Measurements from ENCODE around the gene PMPCA.

The PMPCA gene

GRCh38 chr9:136456258-136456657, 45.8 kb downstream of the PMPCA start:
- DNase-seq (ENCODE audit: low read depth in 2 of 2), result no peak

GRCh38 chr9:136457326-136457725, 46.9 kb downstream of the PMPCA start:
- DNase-seq (ENCODE audit: low read depth in 2 of 2), result no peak

DNA sequence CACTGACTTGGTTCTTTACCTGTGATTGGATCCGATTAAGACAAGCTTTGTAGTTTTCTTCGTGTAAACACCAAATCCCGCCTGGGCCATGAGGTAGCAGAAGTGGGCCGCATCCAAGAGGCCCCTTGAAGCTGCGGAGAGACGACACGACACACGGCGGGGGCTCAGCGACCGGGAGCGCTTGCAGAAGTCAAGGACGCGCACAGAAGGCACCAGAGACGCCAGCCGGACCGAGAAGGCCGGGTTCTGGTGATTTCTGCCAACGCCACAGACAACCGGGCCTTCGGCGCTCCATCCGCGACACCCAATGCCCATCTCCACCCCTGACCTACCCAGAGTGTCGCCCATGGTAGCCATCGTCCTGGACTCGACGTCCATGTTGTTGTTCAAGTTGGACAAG, 49.0 kb downstream of the PMPCA start:
- no peak for DNase-seq (ENCODE audit: low read depth in 2 of 2)

- DNase-seq (ENCODE audit: low read depth in 2 of 2), result no peak
These were observed 50.4 kb downstream of the PMPCA start for GRCh38 chr9:136460772-136461325.

DNA sequence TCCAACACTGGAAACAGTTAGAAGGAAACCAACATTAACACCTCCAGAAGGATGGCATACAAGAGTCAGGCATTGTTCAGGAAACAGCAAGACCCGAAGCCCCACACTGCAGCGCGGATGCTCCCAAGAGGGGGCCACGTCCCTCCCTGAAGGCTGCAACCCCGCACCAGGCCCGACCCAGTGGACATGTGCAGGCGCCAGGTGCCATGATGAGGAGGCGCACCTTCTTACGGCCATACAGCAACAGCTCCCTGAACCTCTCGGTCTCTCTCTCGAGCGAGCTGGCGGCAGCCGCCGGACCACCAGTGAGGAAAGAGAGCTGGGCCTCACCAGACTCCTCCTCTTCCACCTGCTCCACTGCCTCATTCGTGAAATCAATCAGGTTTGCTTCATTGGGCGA, 52.2 kb downstream of the PMPCA start:
- DNase-seq (ENCODE audit: low read depth in 2 of 2), result no peak

DNA sequence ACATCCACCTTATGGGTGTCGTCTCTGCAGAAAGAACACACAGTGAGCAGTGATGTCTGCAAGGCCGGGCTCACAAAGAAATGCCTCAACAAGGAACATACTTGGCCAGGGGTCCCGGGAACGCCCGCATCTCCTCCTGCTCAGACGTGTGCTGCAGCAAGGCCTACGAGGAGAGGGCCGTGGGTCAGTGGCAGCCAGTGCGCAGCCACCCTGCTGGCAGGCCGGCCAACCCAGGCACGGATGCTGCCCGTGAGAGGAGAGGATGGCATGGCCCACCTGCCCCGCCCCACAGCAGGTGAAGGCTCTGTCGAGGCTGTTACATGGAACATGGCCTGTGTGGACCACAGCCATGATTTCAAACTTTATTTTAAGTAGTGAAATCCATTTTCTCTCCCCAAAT, 53.1 kb downstream of the PMPCA start:
- DNase-seq (ENCODE audit: low read depth in 2 of 2), result no peak

GRCh38 chr9:136464241-136464640, 53.8 kb downstream of the PMPCA start:
- DNase-seq (ENCODE audit: low read depth in 2 of 2), result no peak

DNA sequence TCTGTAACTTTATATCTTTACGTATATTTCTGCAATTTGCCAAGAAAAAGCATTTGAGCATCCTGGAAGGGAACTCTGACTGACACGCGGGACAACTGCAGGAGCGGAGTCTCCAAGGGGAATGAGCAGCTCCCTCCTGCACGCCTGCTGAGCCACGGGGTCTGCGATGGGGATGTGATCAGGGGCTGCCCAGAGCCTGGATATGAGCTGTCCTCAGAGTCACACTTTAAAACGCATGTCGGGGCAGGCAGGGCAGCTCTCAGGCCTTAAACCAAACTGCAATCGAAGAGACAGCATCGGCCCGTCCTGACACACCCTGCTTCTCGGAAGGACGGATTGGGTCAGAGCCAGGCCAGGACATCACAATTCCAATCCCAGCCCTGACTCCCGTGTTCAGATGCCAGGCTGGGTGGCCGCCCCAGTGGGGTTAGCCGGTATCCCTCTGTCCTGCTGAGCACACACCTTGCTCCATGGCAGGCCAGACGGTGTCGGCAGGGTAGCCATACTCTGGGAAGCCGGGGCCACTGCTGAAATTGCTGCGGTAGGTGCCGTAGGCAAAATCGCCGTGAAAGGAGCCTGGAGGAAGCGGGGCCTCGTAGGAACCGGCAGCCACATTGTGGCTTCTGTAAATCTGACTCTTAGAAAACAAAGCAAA, 55.2 kb downstream of the PMPCA start:
- no peak for DNase-seq (ENCODE audit: low read depth in 2 of 2)

DNA sequence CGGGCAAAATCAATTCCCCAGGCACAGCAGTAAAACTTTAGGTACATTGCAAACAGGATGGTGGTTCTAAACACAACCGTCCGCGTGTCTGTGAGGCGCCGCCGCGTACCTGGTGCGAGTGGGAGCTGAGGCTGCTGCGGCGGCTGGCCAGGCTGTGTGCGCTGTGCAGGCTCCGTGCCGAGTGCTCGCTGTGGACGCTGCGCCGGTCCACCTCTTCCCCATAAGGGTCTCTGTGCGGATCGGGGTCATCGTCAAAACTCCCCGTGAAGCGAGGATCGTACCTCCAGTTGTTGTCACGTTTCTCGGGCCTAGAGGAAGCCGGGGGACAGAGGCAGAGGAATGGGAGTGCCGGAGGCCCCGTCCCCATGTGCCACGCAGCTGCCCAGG, 55.7 kb downstream of the PMPCA start:
- DNase-seq (ENCODE audit: low read depth in 2 of 2), result no peak

GRCh38 chr9:136467766-136468165, 57.3 kb downstream of the PMPCA start:
- no peak for DNase-seq (ENCODE audit: low read depth in 2 of 2)

DNA sequence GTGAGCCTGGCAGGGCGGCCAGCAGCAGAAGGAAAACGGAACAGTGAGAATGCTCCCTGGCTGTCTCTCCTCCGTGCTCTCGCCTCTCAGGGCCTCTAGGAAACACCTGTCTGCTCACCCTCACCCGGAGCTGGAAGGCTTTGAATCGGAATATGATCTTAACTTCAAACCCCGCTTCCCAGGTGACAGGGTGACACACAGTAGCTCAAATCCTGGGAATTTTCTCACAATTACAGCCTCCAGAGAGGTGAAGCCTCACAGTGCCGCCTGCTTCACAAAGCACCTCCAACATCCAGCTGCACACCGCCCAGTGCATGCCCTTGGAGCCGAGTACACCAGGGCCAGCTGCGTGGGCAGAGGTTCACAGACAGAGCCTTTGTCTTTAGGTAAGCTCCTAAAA, 59.9 kb downstream of the PMPCA start:
- no peak for DNase-seq (ENCODE audit: low read depth in 2 of 2)

GRCh38 chr9:136470792-136471469, 60.5 kb downstream of the PMPCA start:
- no peak for DNase-seq (ENCODE audit: low read depth in 2 of 2)

DNA sequence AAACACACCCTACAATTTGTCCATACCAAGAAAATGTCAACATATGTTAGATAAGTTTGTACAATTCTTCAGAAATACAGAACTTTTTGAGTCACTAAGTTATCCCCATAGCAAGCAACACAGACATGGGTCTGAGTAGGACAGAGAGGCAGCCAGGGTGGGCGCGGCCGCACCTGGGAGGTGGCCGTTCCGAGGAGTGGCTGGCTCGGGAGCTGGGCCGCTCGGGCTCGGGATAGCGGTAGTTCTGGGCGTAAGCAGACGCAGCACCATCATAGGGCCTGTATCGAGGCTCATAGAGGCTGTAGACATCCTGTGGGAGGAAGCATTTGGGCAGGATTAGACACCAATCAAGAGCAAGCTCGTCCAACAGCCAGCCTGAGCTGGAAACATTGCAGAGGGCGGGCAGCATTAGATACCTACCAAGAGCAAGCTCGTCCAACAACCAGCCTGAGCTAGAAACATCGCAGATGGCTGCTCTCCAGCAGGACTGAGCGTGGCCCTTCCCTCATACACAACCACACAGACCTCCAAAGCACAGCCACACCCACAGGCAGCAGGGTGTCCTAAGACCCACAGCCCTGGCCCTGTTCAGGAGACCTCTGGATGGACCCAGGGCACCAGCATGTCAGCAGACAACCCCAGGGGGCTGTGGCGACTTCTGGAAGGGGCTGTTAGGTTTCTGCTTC, 61.5 kb downstream of the PMPCA start:
- no peak for DNase-seq (ENCODE audit: low read depth in 2 of 2)

GRCh38 chr9:136472640-136473353, 62.3 kb downstream of the PMPCA start:
- DNase-seq (ENCODE audit: low read depth in 2 of 2), result no peak

DNA sequence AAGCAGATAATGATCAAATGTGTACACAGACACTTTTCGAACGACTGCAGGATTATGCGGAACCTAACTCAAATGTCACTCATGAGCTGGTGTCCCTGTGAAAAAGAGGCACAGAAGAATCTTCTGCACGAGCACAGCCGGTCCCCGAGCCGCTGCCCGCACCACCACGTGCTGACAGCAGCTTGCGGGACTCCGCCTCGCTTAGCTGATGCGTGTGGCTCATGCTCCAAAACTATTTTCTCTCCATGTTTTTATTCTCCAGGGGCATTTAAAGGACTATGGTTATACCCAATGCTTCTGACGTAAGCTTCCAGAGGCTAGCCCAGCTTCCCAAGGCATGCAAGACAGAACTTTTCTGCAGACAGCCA, 62.9 kb downstream of the PMPCA start:
- no peak for DNase-seq (ENCODE audit: low read depth in 2 of 2)
